H1 (cell line): ENCODE results near the gene PXDN. TPM values are rescaled to one million over a fixed set of nuclear protein-coding genes. Genes with fewer than 3 reads are reported as not detected.

ENCODE experiments used
- CTCF ChIA-PET: fragments of 300-600 bp; sonication (Branson Sonifier 250); formaldehyde crosslinking; loops from one replicate; lab custom pipeline; 2021; ENCODE audit not compliant: partially characterized antibody; lab: Charles Lee
- POLR2A ChIA-PET: fragments of 300-600 bp; sonication (Branson Sonifier 250); formaldehyde crosslinking; loops from one replicate; lab custom pipeline; 2021; ENCODE audit warnings: inconsistent platforms; ENCODE audit not compliant: partially characterized antibody; lab: Charles Lee
- DNase-seq, 2 experiments: peaks; one replicate each; pipeline versions ENCODE4 v3.0.0 to v3.0.0-alpha.2; 2010 to 2022; ENCODE audit warnings: low spot score in 2 of 2, low read depth in 1 of 2, mixed read lengths in 1 of 2
- FAIRE-seq: peaks from 2 replicates; lab custom pipeline; 2011; peaks lifted over from hg19 to GRCh38; lab: Jason Lieb, UNC
- H2AFZ ChIP-seq: 2 replicates; pipeline ENCODE4 v1.8.1; 2012; ENCODE audit warnings: low read length, inconsistent platforms
- H2AK5ac ChIP-seq: 2 replicates; pipeline ENCODE4 v1.6.1; 2013; ENCODE audit warnings: low read depth, low read length
- H2BK120ac ChIP-seq: replicated peaks from 2 replicates; pipeline ENCODE3; 2013; ENCODE audit warnings: low read depth, low read length, inconsistent platforms
- H2BK12ac ChIP-seq: 2 replicates; pipeline ENCODE4 v1.6.1; 2013; ENCODE audit warnings: low read depth, low read length
- H2BK15ac ChIP-seq: 2 replicates; pipeline ENCODE4 v1.6.1; 2013; ENCODE audit warnings: low read length
- H2BK20ac ChIP-seq: 2 replicates; pipeline ENCODE4 v1.6.1; 2013; ENCODE audit warnings: low read length
- H2BK5ac ChIP-seq: 2 replicates; pipeline ENCODE4 v1.6.1; 2013; ENCODE audit warnings: low read depth, low read length
- H3K14ac ChIP-seq: 2 replicates; pipeline ENCODE4 v1.6.1; 2013; ENCODE audit warnings: inconsistent platforms; ENCODE audit not compliant: insufficient read length
- H3K18ac ChIP-seq: 2 replicates; pipeline ENCODE4 v1.6.1; 2013; ENCODE audit warnings: low read length; ENCODE audit errors: extremely low read depth
- H3K23ac ChIP-seq: 2 replicates; pipeline ENCODE4 v1.6.1; 2013; ENCODE audit warnings: inconsistent platforms; ENCODE audit not compliant: insufficient read length
- H3K23me2 ChIP-seq: 2 replicates; pipeline ENCODE4 v1.6.1; 2013; ENCODE audit warnings: low read depth, low read length
- H3K27ac ChIP-seq: 2 replicates; pipeline ENCODE4 v1.6.1; 2011; ENCODE audit warnings: low read depth, low read length, inconsistent platforms
- H3K27me3 ChIP-seq, 4 experiments: replicated peaks in 1 of 4; 1 replicate in 1 of 4; 2 replicates in 3 of 4; pipeline versions ENCODE4 v1.6.1 to v1.8.1; 2011 to 2013; ENCODE audit warnings: low read length in 3 of 4, mild to moderate bottlenecking in 3 of 4, inconsistent platforms in 2 of 4, mixed read lengths in 2 of 4, moderate library complexity in 1 of 4; ENCODE audit not compliant: control insufficient read depth in 3 of 4, insufficient read depth in 3 of 4; ENCODE audit errors: extremely low read depth in 1 of 4
- H3K36me3 ChIP-seq, 4 experiments: 2 replicates each; pipeline versions ENCODE4 v1.6.1 to v1.8.1; 2011 to 2013; ENCODE audit warnings: mild to moderate bottlenecking in 4 of 4, low read length in 3 of 4, moderate library complexity in 2 of 4, control low read depth in 1 of 4, inconsistent platforms in 1 of 4; ENCODE audit not compliant: insufficient read depth in 4 of 4, control insufficient read depth in 2 of 4
- H3K4ac ChIP-seq: replicated peaks from 2 replicates; pipeline ENCODE3; 2013; ENCODE audit warnings: low read length, low read depth, mixed read lengths, inconsistent platforms; ENCODE audit not compliant: insufficient read length
- H3K4me1 ChIP-seq, 4 experiments: replicated peaks in 1 of 4; 1 replicate in 1 of 4; 2 replicates in 3 of 4; pipeline versions ENCODE4 v1.6.1 to v1.8.1; 2011 to 2013; ENCODE audit warnings: low read length in 3 of 4, inconsistent platforms in 2 of 4, mixed read lengths in 1 of 4; ENCODE audit not compliant: insufficient read depth in 4 of 4, control insufficient read depth in 3 of 4
- H3K4me2 ChIP-seq, 2 experiments: 2 replicates each; pipeline versions ENCODE4 v1.6.1 to v1.8.1; 2011 to 2013; ENCODE audit warnings: low read depth in 2 of 2, low read length in 2 of 2, control low read depth in 1 of 2, inconsistent platforms in 1 of 2, mild to moderate bottlenecking in 1 of 2; ENCODE audit not compliant: insufficient read depth in 1 of 2
- H3K4me3 ChIP-seq, 4 experiments: fragments of 200-600, 300-600 bp in 1 of 4; sonication (generic), shearing (Covaris generic), sonication (Bioruptor Twin) in 1 of 4; 2 replicates each; pipeline versions ENCODE4 v1.5.1 to v1.8.1; 2011 to 2016; ENCODE audit warnings: low read length in 4 of 4, low read depth in 3 of 4, control low read depth in 2 of 4, inconsistent platforms in 2 of 4, mild to moderate bottlenecking in 2 of 4, mixed read lengths in 1 of 4, moderate library complexity in 1 of 4; ENCODE audit not compliant: insufficient read depth in 2 of 4; ENCODE audit errors: extremely low read depth in 1 of 4
- H3K56ac ChIP-seq: replicated peaks from 2 replicates; pipeline ENCODE3; 2013; ENCODE audit warnings: low read depth, mild to moderate bottlenecking, mixed read lengths, low read length, inconsistent platforms; ENCODE audit not compliant: insufficient read length
- H3K79me1 ChIP-seq: 2 replicates; pipeline ENCODE4 v1.6.1; 2013; ENCODE audit warnings: low read depth, low read length, control low read depth
- H3K79me2 ChIP-seq, 2 experiments: 2 replicates each; pipeline versions ENCODE4 v1.6.1 to v1.8.1; 2012 to 2013; ENCODE audit warnings: low read length in 2 of 2, mild to moderate bottlenecking in 2 of 2, inconsistent platforms in 1 of 2; ENCODE audit not compliant: insufficient read depth in 2 of 2, control insufficient read depth in 1 of 2
- H3K9ac ChIP-seq, 4 experiments: replicated peaks in 1 of 4; 1 replicate in 1 of 4; 2 replicates in 3 of 4; pipeline versions ENCODE4 v1.6.1 to v1.8.1; 2011 to 2013; ENCODE audit warnings: low read depth in 3 of 4, low read length in 3 of 4, control low read depth in 2 of 4, mild to moderate bottlenecking in 2 of 4, moderate library complexity in 2 of 4, inconsistent platforms in 1 of 4; ENCODE audit errors: extremely low read depth in 1 of 4
- H3K9me3 ChIP-seq, 2 experiments: 2 replicates each; pipeline versions ENCODE4 v1.6.1 to v1.8.1; 2012 to 2013; ENCODE audit warnings: mild to moderate bottlenecking in 2 of 2, moderate library complexity in 2 of 2, control low read depth in 1 of 2, inconsistent platforms in 1 of 2, low read depth in 1 of 2, low read length in 1 of 2, mixed read lengths in 1 of 2; ENCODE audit not compliant: insufficient read depth in 2 of 2
- H4K20me1 ChIP-seq, 2 experiments: replicated peaks in 1 of 2; 2 replicates each; pipeline versions ENCODE3 to v1.8.1; 2011 to 2013; ENCODE audit warnings: inconsistent platforms in 2 of 2, low read length in 2 of 2, mild to moderate bottlenecking in 1 of 2; ENCODE audit not compliant: insufficient read depth in 2 of 2, control insufficient read depth in 1 of 2
- H4K5ac ChIP-seq: 2 replicates; pipeline ENCODE4 v1.6.1; 2013; ENCODE audit warnings: low read length, low read depth, mixed read lengths, inconsistent platforms; ENCODE audit not compliant: insufficient read length
- H4K8ac ChIP-seq: 2 replicates; pipeline ENCODE4 v1.8.0; 2013; ENCODE audit warnings: mild to moderate bottlenecking, moderate library complexity, low read length, inconsistent platforms; ENCODE audit not compliant: insufficient read depth; ENCODE audit errors: extremely low read depth
- H4K91ac ChIP-seq: replicated peaks from 2 replicates; pipeline ENCODE3; 2013; ENCODE audit warnings: low read length, mixed read lengths, inconsistent platforms; ENCODE audit not compliant: insufficient read length
- ATF3 ChIP-seq: IDR thresholded peaks from 2 replicates; pipeline ENCODE4 v1.6.1; 2011; ENCODE audit warnings: low read depth, mild to moderate bottlenecking, low read length; ENCODE audit not compliant: insufficient read depth
- CBX8 ChIP-seq: fragments of 300-800, 300-1000 bp; sonication (generic); IDR thresholded peaks from 2 replicates; pipeline ENCODE4 v1.7.1; 2016; ENCODE audit warnings: low read depth, low read length, borderline replicate concordance
- EGR1 ChIP-seq: IDR thresholded peaks from 2 replicates; pipeline ENCODE4 v1.6.1; 2011; ENCODE audit warnings: low read depth, low read length, borderline replicate concordance
- MAFK ChIP-seq: IDR thresholded peaks from 2 replicates; pipeline ENCODE4 v1.6.1; 2012; ENCODE audit warnings: low read depth, mild to moderate bottlenecking, improper control_type of control experiment, low read length
- ZNF274 ChIP-seq: IDR thresholded peaks from 2 replicates; pipeline ENCODE4 v1.7.0; 2012; ENCODE audit warnings: low read length, borderline replicate concordance; ENCODE audit errors: extremely low read depth
- WGBS, 2 experiments: shearing (Covaris generic) in 1 of 2; methylation state at CpG; one replicate each; pipeline versions ENCODE4 v1.1.6 to v1.1.7; 2013 to 2015; ENCODE audit warnings: low lambda C conversion rate in 2 of 2, mixed read lengths in 2 of 2, inconsistent platforms in 1 of 2, low coverage in 1 of 2, missing lambda C conversion rate in 1 of 2; ENCODE audit not compliant: insufficient replicate concordance in 2 of 2, insufficient coverage in 1 of 2, insufficient read length in 1 of 2; ENCODE audit errors: extremely low coverage in 1 of 2, missing lambda C conversion rate in 1 of 2; 5-methylcytosine and 5-hydroxymethylcytosine counted together
- polyA plus RNA-seq, 7 experiments: library from polyadenylated mRNA; depleted of rRNA in 3 of 7; stranded (reverse) in 5 of 7; unstranded in 2 of 7; fragments of >200 nt in 5 of 7; fragments of 200-250 nt in 2 of 7; gene quantifications; 1 replicate in 5 of 7; 2 replicates in 1 of 7; 4 replicates in 1 of 7; pipeline versions ENCODE4 v1.2.1 to v1.2.3, GENCODE V29; 2011 to 2013; ENCODE audit warnings: missing spikeins in 2 of 7, mixed read lengths in 2 of 7
- total RNA-seq: library from RNA; stranded (reverse); fragmentation: NEBNext Ultra II Directional; extraction: Animal tissue kit (Norgen Biotek cat#: 25700); gene quantifications from 2 replicates; pipeline ENCODE4 v1.2.1, GENCODE V29; 2021

PXDN gene
- total and polyA plus RNA-seq, 2 of the 8 experiments (the other 6 are each of a cell fraction or from before 2014, with no cell fraction given) = 104 to 141 TPM

GRCh38 chr2:1756456-1756855 lies 12.1 kb upstream of the PXDN start:
- Histone ChIP-seq H3K9ac (no peak overlapping the region), H4K91ac (no peak overlapping the region), H4K8ac (no peak overlapping the region), H3K27ac (no peak overlapping the region), H3K56ac (no peak overlapping the region), H3K4me2 (no peak overlapping the region), H3K79me1 (no peaks in the 10 kb centered on the region), H3K27me3 (no peaks in the 10 kb centered on the region), H3K23ac (no peak overlapping the region), H2BK15ac (no peak overlapping the region), H2AK5ac (no peak overlapping the region), H2AFZ (no peak overlapping the region), H4K20me1 (no peaks in the 10 kb centered on the region), H3K9me3 (peaks cover 21 to 35% of the 10 kb centered on the region in 2 experiments), H3K4me1 (no peaks in the 10 kb centered on the region), H3K18ac (no peak overlapping the region), H3K23me2 (0 out of 2 replicates have a peak, but pooled peaks cover 1% of the 10 kb centered on the region), H3K4me3 (no peak overlapping the region), H3K4ac (no peak overlapping the region), H2BK12ac (no peak overlapping the region), H3K36me3 (no peaks in the 10 kb centered on the region), H2BK20ac (no peak overlapping the region), H4K5ac (no peak overlapping the region), H3K79me2 (no peaks in the 10 kb centered on the region), H2BK5ac (no peak overlapping the region), H3K14ac (no peak overlapping the region), H2BK120ac (no peak overlapping the region)
- no peak for FAIRE-seq
- WGBS, 2 experiments = 96% methylated on average over 7 of the region's 10 CpGs; no CpG with 5 or more reads in 1 of the 2 experiments
- DNase-seq = no peak
- ChIA-PET POLR2A (no interaction called here), CTCF (interaction anchor here (1.5 to 11.6 kb wide), 2 partner anchors 13 to 62 kb away, joined by 4 to 133 read pairs; no protein-coding TSS in a partner anchor)
- TF ChIP-seq EGR1 (no peak), ATF3 (no peak), CBX8 (no peak), ZNF274 (no peak), MAFK (no peak)
